ENCODE data around the gene SLC22A4.

DNA sequence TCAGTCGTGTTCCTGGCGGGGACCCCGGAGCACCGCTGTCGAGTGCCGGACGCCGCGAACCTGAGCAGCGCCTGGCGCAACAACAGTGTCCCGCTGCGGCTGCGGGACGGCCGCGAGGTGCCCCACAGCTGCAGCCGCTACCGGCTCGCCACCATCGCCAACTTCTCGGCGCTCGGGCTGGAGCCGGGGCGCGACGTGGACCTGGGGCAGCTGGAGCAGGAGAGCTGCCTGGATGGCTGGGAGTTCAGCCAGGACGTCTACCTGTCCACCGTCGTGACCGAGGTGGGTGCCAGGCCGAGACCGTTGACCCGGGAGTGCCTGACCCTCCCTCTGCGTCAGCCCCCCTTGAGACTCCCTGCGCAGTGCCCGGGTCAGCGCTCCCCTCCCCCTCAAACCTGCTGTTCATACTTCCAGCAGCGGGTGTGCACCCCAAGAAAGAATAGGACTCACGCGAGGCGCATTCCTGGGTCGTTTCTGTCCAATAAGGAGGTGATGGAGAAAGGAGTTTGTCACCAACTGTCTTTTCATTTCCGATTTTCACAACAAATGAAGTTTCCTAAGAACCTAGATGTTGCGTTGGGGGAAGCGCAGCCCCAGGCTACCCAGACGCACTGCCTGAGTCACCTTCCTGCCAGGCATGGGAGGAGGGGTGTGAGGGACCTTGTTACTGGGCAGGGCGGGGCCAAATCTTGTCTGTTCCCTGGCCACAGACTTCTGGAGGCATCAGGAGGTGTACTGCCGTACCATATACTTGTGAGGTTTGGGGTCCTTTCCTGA lies 722 bp downstream of the SLC22A4 start:
- TF ChIP-seq, protein P1, sequence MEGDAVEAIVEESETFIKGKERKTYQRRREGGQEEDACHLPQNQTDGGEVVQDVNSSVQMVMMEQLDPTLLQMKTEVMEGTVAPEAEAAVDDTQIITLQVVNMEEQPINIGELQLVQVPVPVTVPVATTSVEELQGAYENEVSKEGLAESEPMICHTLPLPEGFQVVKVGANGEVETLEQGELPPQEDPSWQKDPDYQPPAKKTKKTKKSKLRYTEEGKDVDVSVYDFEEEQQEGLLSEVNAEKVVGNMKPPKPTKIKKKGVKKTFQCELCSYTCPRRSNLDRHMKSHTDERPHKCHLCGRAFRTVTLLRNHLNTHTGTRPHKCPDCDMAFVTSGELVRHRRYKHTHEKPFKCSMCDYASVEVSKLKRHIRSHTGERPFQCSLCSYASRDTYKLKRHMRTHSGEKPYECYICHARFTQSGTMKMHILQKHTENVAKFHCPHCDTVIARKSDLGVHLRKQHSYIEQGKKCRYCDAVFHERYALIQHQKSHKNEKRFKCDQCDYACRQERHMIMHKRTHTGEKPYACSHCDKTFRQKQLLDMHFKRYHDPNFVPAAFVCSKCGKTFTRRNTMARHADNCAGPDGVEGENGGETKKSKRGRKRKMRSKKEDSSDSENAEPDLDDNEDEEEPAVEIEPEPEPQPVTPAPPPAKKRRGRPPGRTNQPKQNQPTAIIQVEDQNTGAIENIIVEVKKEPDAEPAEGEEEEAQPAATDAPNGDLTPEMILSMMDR (IDR thresholded peaks at IDR 0.05), result no peak
- TF ChIP-seq RFX5 (IDR thresholded peaks at IDR 0.05) (no peak), MAFK (IDR thresholded peaks at IDR 0.05; ENCODE audit: partially characterized antibody) (no peak), MAZ (IDR thresholded peaks at IDR 0.05; ENCODE audit: borderline replicate concordance, low read depth, low read length) (no peak)

Measured in A549 (cell line).